BLaER1 treated with 17β-estradiol and CSF1 and Interleukin-3, amounts not matched to agents 10 nM and 100 nM (cell line): ENCODE data around the gene LMCD1.
A peak's percentile ranks its signal among the peaks of the same experiment; 100 is the strongest.

Experiments
- H3K27ac ChIP-seq, 11 experiments: shearing (Covaris generic); formaldehyde crosslinking; 2 replicates each; pipeline ENCODE4 v1.8.1; 2022
- H3K27me3 ChIP-seq, 11 experiments: shearing (Covaris generic); formaldehyde crosslinking; 2 replicates each; pipeline ENCODE4 v1.8.1; 2022
- H3K36me3 ChIP-seq, 11 experiments: shearing (Covaris generic); formaldehyde crosslinking; 2 replicates each; pipeline ENCODE4 v1.8.1; 2022
- H3K4me1 ChIP-seq, 10 experiments: shearing (Covaris generic); formaldehyde crosslinking; 2 replicates each; pipeline ENCODE4 v1.8.1; 2022
- H3K4me2 ChIP-seq, 11 experiments: shearing (Covaris generic); formaldehyde crosslinking; 2 replicates each; pipeline ENCODE4 v1.8.1; 2022
- H3K4me3 ChIP-seq, 10 experiments: shearing (Covaris generic); formaldehyde crosslinking; 2 replicates each; pipeline ENCODE4 v1.8.1; 2022
- H3K9ac ChIP-seq, 11 experiments: shearing (Covaris generic); formaldehyde crosslinking; 2 replicates each; pipeline ENCODE4 v1.8.1; 2022
- H3K9me3 ChIP-seq, 11 experiments: shearing (Covaris generic); formaldehyde crosslinking; replicated peaks in 1 of 11; 2 replicates each; pipeline ENCODE4 v1.8.1; 2022
- H4K20me1 ChIP-seq, 11 experiments: shearing (Covaris generic); formaldehyde crosslinking; 2 replicates each; pipeline ENCODE4 v1.8.1; 2022
- Cebpa-rat ChIP-seq, 11 experiments: shearing (Covaris generic); IDR thresholded peaks; 2 replicates each; pipeline ENCODE4 v1.8.1; 2022

Gene LMCD1

DNA sequence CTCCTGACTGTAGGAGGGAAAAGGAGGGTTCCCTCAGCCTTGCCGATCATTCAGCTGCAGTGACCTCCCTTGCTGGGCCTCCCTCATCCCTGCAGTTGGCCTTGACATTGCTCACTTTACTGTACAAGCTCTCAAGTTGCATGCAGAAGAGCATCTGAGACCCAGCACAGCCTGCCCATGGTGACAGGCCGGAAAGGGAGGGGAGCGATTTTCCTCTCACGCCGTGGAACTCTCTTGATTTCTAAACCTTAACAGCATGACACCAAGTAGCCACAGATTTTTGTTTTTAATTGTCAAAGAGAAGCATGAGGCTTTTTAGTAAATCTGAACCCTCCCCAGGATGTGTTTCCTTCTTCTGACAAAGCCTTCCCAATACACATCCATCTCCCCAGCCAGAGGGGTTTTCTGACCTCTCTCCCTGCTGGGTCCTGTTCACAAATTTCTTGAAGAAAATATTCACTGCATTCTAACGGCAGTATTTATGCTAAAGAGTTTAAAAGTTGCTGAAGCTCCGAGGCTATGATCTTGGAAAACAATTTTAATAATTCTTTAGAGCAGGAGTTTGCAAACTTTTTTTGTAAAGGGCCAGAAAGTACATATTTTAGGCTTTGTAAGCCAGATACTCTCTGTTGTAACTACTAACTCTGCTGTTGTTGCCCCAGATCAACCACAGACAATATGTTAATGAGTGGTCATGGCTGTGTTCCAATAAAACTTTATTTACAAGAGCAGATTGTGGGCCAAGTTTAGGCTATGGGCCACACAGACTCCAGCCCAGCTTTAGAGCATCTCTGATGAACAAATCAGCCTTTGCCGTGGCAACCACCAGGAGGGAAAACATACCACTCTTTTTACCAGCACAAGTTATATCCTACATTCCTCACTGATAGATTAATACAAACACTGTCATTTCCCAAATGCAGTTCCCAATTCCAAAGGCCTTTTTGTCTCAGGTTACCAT, 34.8 kb downstream of the LMCD1 start:
- H3K27me3 ChIP-seq = no peaks in the 10 kb centered on the region
- H3K9ac ChIP-seq = no peak overlapping the region
- no peak for TF ChIP-seq Cebpa-rat (IDR thresholded peaks at IDR 0.05)
- H3K27ac ChIP-seq = no peak overlapping the region
- H3K4me3 ChIP-seq = no peak overlapping the region
- no peak overlapping the region for H3K4me2 ChIP-seq
- H3K36me3 ChIP-seq = no peaks in the 10 kb centered on the region
- no peaks in the 10 kb centered on the region for H4K20me1 ChIP-seq
- H3K9me3 ChIP-seq = peaks cover 5 to 16% (median 10%) of the 10 kb centered on the region in 11 experiments; a peak in 16 of 22 replicates
- peaks cover 0 to 13% (median 8%) of the 10 kb centered on the region in 10 experiments; a peak in 11 of 20 replicates for H3K4me1 ChIP-seq

- no peak overlapping the region for H3K4me2 ChIP-seq
- H3K27me3 ChIP-seq = no peaks in the 10 kb centered on the region
- TF ChIP-seq Cebpa-rat (IDR thresholded peaks at IDR 0.05) = no peak
- H4K20me1 ChIP-seq = no peaks in the 10 kb centered on the region
- H3K4me1 ChIP-seq = peaks cover 0 to 11% (median 8%) of the 10 kb centered on the region in 10 experiments; a peak in 10 of 20 replicates
- no peak overlapping the region for H3K4me3 ChIP-seq
- no peak overlapping the region for H3K9ac ChIP-seq
- H3K27ac ChIP-seq = no peak overlapping the region
- no peaks in the 10 kb centered on the region for H3K36me3 ChIP-seq
- H3K9me3 ChIP-seq = peaks cover 5 to 16% (median 10%) of the 10 kb centered on the region in 11 experiments; a peak in 16 of 22 replicates
Observed at GRCh38 chr3:8537440-8537839, 35.8 kb downstream of the LMCD1 start.

- Histone ChIP-seq H3K4me2 (no peak overlapping the region), H3K27me3 (no peaks in the 10 kb centered on the region), H3K4me1 (peaks cover 0 to 11% (median 7%) of the 10 kb centered on the region in 10 experiments; a peak in 10 of 20 replicates), H3K36me3 (no peaks in the 10 kb centered on the region), H3K9me3 (peaks cover 5 to 16% (median 10%) of the 10 kb centered on the region in 11 experiments; a peak in 16 of 22 replicates), H3K27ac (no peak overlapping the region), H3K9ac (no peak overlapping the region), H4K20me1 (no peaks in the 10 kb centered on the region), H3K4me3 (no peak overlapping the region)
- no peak for TF ChIP-seq Cebpa-rat (IDR thresholded peaks at IDR 0.05)
Observed at GRCh38 chr3:8538223-8538622, 36.6 kb downstream of the LMCD1 start.

DNA sequence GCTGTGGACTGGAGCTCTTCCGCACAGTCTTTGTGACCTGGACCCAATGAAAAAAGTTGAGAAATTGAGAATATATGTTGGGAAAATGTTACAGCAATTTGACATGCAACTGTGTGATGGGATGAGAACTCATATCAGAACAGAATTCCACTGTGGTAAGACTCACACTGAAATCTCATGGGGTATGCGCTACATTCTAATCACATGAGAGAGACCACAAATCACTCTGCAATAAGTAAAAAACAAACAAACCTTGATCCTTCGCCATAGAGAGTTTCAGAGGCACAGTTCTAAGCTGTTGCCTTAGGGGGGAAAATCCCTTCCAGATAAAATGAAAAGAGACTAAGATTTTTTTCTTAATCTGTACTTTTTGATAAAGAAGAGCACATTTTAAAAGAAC, 37.3 kb downstream of the LMCD1 start:
- H3K9ac ChIP-seq = no peak overlapping the region
- peaks cover 0 to 11% (median 7%) of the 10 kb centered on the region in 10 experiments; a peak in 10 of 20 replicates for H3K4me1 ChIP-seq
- H4K20me1 ChIP-seq = no peaks in the 10 kb centered on the region
- H3K27ac ChIP-seq = no peak overlapping the region
- H3K4me2 ChIP-seq = peak overlapping the region in 6 of 11 experiments; percentile 2 to 44 (median 27); a peak in 8 of 22 replicates
- H3K36me3 ChIP-seq = no peaks in the 10 kb centered on the region
- H3K4me3 ChIP-seq = no peak overlapping the region
- no peak for TF ChIP-seq Cebpa-rat (IDR thresholded peaks at IDR 0.05)
- peaks cover 5 to 16% (median 10%) of the 10 kb centered on the region in 11 experiments; a peak in 16 of 22 replicates for H3K9me3 ChIP-seq
- no peaks in the 10 kb centered on the region for H3K27me3 ChIP-seq

GRCh38 chr3:8539419-8539818, 37.8 kb downstream of the LMCD1 start:
- peak overlapping the region in 6 of 11 experiments; percentile 2 to 44 (median 27); a peak in 9 of 22 replicates for H3K4me2 ChIP-seq
- TF ChIP-seq Cebpa-rat (IDR thresholded peaks at IDR 0.05) = no peak

DNA sequence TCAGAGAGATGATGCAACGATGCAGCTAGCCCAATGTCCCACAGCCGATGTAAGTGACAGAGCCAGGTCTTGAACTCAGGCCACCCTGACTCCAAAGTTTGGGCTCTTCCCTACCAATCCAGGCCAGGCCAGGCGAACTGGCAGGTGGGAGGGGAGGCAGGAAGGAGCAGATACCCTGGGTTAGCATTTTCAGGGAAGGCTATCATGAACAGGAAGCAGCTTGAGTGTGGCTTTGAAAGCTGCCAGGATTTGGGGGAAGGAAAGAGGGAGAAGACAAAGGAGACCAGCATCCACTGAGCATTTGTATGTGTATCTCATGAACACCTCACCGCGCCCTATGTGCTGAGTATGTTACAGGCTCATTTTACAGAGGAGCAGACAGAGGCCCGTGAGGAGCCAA, 38.8 kb downstream of the LMCD1 start:
- Histone ChIP-seq H3K36me3 (no peaks in the 10 kb centered on the region), H4K20me1 (no peaks in the 10 kb centered on the region), H3K4me1 (peaks cover 0 to 11% (median 7%) of the 10 kb centered on the region in 10 experiments; a peak in 10 of 20 replicates), H3K27ac (no peak overlapping the region), H3K4me3 (no peak overlapping the region), H3K9me3 (peaks cover 5 to 16% (median 10%) of the 10 kb centered on the region in 11 experiments; a peak in 16 of 22 replicates), H3K9ac (no peak overlapping the region), H3K27me3 (no peaks in the 10 kb centered on the region), H3K4me2 (peak overlapping the region in 2 of 11 experiments; percentile 19 to 23; a peak in 4 of 22 replicates)
- no peak for TF ChIP-seq Cebpa-rat (IDR thresholded peaks at IDR 0.05)

More at GRCh38 chr3:8539419-8539818, 37.8 kb downstream of the LMCD1 start:
- peaks cover 5 to 16% (median 10%) of the 10 kb centered on the region in 11 experiments; a peak in 16 of 22 replicates for H3K9me3 ChIP-seq
- H3K4me1 ChIP-seq = peaks cover 0 to 11% (median 7%) of the 10 kb centered on the region in 10 experiments; a peak in 10 of 20 replicates
- H4K20me1 ChIP-seq = no peaks in the 10 kb centered on the region
- H3K9ac ChIP-seq = no peak overlapping the region
- no peaks in the 10 kb centered on the region for H3K27me3 ChIP-seq
- H3K27ac ChIP-seq = no peak overlapping the region
- H3K36me3 ChIP-seq = no peaks in the 10 kb centered on the region
- no peak overlapping the region for H3K4me3 ChIP-seq

GRCh38 chr3:8541486-8541885, 39.9 kb downstream of the LMCD1 start:
- Histone ChIP-seq H3K27me3 (no peaks in the 10 kb centered on the region), H4K20me1 (no peaks in the 10 kb centered on the region), H3K4me2 (no peak overlapping the region), H3K4me1 (peaks cover 0 to 11% (median 7%) of the 10 kb centered on the region in 10 experiments; a peak in 10 of 20 replicates), H3K36me3 (no peaks in the 10 kb centered on the region), H3K9me3 (peaks cover 5 to 16% (median 10%) of the 10 kb centered on the region in 11 experiments; a peak in 16 of 22 replicates), H3K9ac (no peak overlapping the region), H3K27ac (no peak overlapping the region), H3K4me3 (no peak overlapping the region)
- TF ChIP-seq Cebpa-rat (IDR thresholded peaks at IDR 0.05) = no peak

GRCh38 chr3:8542190-8543135, 40.8 kb downstream of the LMCD1 start:
- no peaks in the 10 kb centered on the region for H3K36me3 ChIP-seq

More at GRCh38 chr3:8542190-8543135, 40.8 kb downstream of the LMCD1 start:
- Histone ChIP-seq H3K27me3 (no peaks in the 10 kb centered on the region), H3K9ac (no peak overlapping the region), H3K4me3 (no peak overlapping the region), H3K4me1 (peaks cover 0 to 11% (median 7%) of the 10 kb centered on the region in 10 experiments; a peak in 10 of 20 replicates), H3K4me2 (no peak overlapping the region), H3K9me3 (peaks cover 0 to 7% (median 3%) of the 10 kb centered on the region in 11 experiments; a peak in 15 of 22 replicates), H4K20me1 (no peaks in the 10 kb centered on the region), H3K27ac (no peak overlapping the region)
- TF ChIP-seq Cebpa-rat (IDR thresholded peaks at IDR 0.05) = no peak
